ENCODE results near the gene MANSC1. TPM values are rescaled to one million over a fixed set of nuclear protein-coding genes. Genes with fewer than 3 reads are reported as not detected.
A peak's percentile ranks its signal among the peaks of the same experiment; 100 is the strongest.

Gene MANSC1
- total RNA-seq, 1 donor from 2014 or later, result 2.9 TPM

- Histone ChIP-seq H3K4me1 (ENCODE audit: insufficient read depth, low read length) (peaks cover 9% of the 10 kb centered on the region), H3K27ac (ENCODE audit: low read depth, low read length) (peak overlapping the region; percentile 80), H3K4me3 (ENCODE audit: insufficient read depth, low read depth, low read length) (peak overlapping the region; percentile 79), H3K79me2 (ENCODE audit: insufficient read depth, low read length) (peaks cover 25% of the 10 kb centered on the region), H3K9me3 (ENCODE audit: insufficient read depth, low read depth, low read length) (no peaks in the 10 kb centered on the region), H3K4me2 (ENCODE audit: low read length) (peak overlapping the region; percentile 97), H2AFZ (ENCODE audit: low read depth, low read length) (peak overlapping the region; percentile 91), H3K27me3 (ENCODE audit: insufficient read depth, low read length) (no peaks in the 10 kb centered on the region), H4K20me1 (ENCODE audit: insufficient read depth, low read length) (no peaks in the 10 kb centered on the region), H3K36me3 (ENCODE audit: insufficient read depth, low read length) (peaks cover under 1% of the 10 kb centered on the region), H3K9ac (ENCODE audit: low read length) (peak overlapping the region; percentile 91)
- no peaks in the 10 kb centered on the region for H3K4me1 Mint-ChIP-seq (ENCODE audit: low read depth, unreplicated experiment)
- H3K36me3 Mint-ChIP-seq (ENCODE audit: low read depth, unreplicated experiment), result no peaks in the 10 kb centered on the region
- H3K4me3 Mint-ChIP-seq (ENCODE audit: unreplicated experiment), result peak overlapping the region; percentile 94
- peak overlapping the region; percentile 81 for H3K27ac Mint-ChIP-seq (ENCODE audit: unreplicated experiment)
- no peak for FAIRE-seq
- no peak for TF ChIP-seq CTCF (IDR thresholded peaks at IDR 0.05; ENCODE audit: insufficient read depth, low read depth, low read length)
- no peak for TF ChIP-seq EZH2 (IDR thresholded peaks at IDR 0.05; ENCODE audit: insufficient read depth, low read length)
- no peak for DNase-seq (ENCODE audit: low read depth)
- H3K27me3 Mint-ChIP-seq (ENCODE audit: low read depth, unreplicated experiment), result no peaks in the 10 kb centered on the region
- H3K9me3 Mint-ChIP-seq (ENCODE audit: unreplicated experiment), result no peaks in the 10 kb centered on the region
Observed at GRCh38 chr12:12357719-12358461, 7.8 kb upstream of the MANSC1 start.

- Histone ChIP-seq H3K36me3 (ENCODE audit: insufficient read depth, low read length) (no peaks in the 10 kb centered on the region), H3K4me1 (ENCODE audit: insufficient read depth, low read length) (peaks cover 9% of the 10 kb centered on the region), H3K4me2 (ENCODE audit: low read length) (peak within 1 kb of the TSS; percentile 97), H3K27me3 (ENCODE audit: insufficient read depth, low read length) (no peaks in the 10 kb centered on the region), H4K20me1 (ENCODE audit: insufficient read depth, low read length) (no peaks in the 10 kb centered on the region), H3K9me3 (ENCODE audit: insufficient read depth, low read depth, low read length) (no peaks in the 10 kb centered on the region), H3K79me2 (ENCODE audit: insufficient read depth, low read length) (peaks cover 25% of the 10 kb centered on the region), H3K9ac (ENCODE audit: low read length) (peak within 1 kb of the TSS; percentile 91), H2AFZ (ENCODE audit: low read depth, low read length) (peak within 1 kb of the TSS; percentile 91), H3K27ac (ENCODE audit: low read depth, low read length) (peak within 1 kb of the TSS; percentile 80), H3K4me3 (ENCODE audit: insufficient read depth, low read depth, low read length) (peak within 1 kb of the TSS; percentile 79)
- peak; percentile 82 for DNase-seq (ENCODE audit: low read depth)
- no peaks in the 10 kb centered on the region for H3K27me3 Mint-ChIP-seq (ENCODE audit: low read depth, unreplicated experiment)
- peak within 1 kb of the TSS; percentile 94 for H3K4me3 Mint-ChIP-seq (ENCODE audit: unreplicated experiment)
- H3K36me3 Mint-ChIP-seq (ENCODE audit: low read depth, unreplicated experiment), result no peaks in the 10 kb centered on the region
- no peaks in the 10 kb centered on the region for H3K4me1 Mint-ChIP-seq (ENCODE audit: low read depth, unreplicated experiment)
- peak within 1 kb of the TSS; percentile 81 for H3K27ac Mint-ChIP-seq (ENCODE audit: unreplicated experiment)
- no peak for FAIRE-seq
- H3K9me3 Mint-ChIP-seq (ENCODE audit: unreplicated experiment), result no peaks in the 10 kb centered on the region
- TF ChIP-seq EZH2 (IDR thresholded peaks at IDR 0.05; ENCODE audit: insufficient read depth, low read length) (no peak), CTCF (IDR thresholded peaks at IDR 0.05; ENCODE audit: insufficient read depth, low read depth, low read length) (no peak)
Observed at GRCh38 chr12:12356896-12357718, 7.1 kb upstream of the MANSC1 start, which contains the start of gene BORCS5. Gene BORCS5, plus strand, starts transcription at chr12:12357078. Its CDS starts 374 bp downstream, at chr12:12357452.

Measured in astrocyte (in vitro differentiated cells and primary cell).